GM12865 (cell line): Measurements from ENCODE around the gene PTH1R.
A peak's percentile ranks its signal among the peaks of the same experiment; 100 is the strongest.

ENCODE experiments used
- DNase-seq: peaks from one replicate; pipeline ENCODE4 v3.0.0; 2010; ENCODE audit warnings: low read depth
- H3K4me3 ChIP-seq: 2 replicates; pipeline ENCODE4 v1.5.1; 2011; ENCODE audit warnings: mild to moderate bottlenecking, low read depth, low read length, control low read depth
- CTCF ChIP-seq: IDR thresholded peaks from 2 replicates; pipeline ENCODE4 v1.5.1; 2011; ENCODE audit warnings: low read length, control low read depth, low read depth, inconsistent platforms; ENCODE audit not compliant: insufficient read depth; ENCODE audit errors: missing control alignments

The PTH1R gene

GRCh38 chr3:46877406-46878125 is at the start of gene PTH1R:
PTH1R (plus strand) TSS chr3:46877721; CDS start chr3:46883560, 5,839 bp downstream.
- DNase-seq = no peak
- TF ChIP-seq CTCF = no peak
- H3K4me3 ChIP-seq = no peak within 1 kb of the TSS

DNA sequence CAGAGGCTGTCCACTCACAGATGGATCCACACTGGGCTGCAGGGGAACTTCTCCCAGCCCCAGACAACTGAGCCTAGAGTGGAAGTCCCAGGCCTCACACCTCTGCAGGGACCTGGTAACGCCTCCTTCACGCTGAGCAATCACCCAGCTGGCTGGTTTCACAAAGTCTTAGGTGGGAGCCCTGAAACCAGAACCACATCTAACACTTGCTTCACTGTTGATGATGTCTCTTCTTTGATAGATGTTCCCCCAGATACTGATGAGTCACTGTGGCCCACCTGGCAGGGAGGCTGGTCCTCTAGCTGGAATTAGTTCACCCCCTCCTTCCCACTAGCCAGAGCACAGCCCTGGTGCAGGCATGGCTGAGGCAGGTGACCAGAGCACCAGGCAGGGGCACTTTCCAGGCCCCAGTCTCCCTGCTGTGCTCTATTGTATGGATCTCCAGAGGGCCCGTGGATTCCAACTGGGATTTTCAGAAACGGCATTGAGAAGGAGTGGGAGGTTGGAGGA is 47.8 kb upstream of the PTH1R start:
- H3K4me3 ChIP-seq = no peak overlapping the region
- peak; percentile 80 for DNase-seq

DNA sequence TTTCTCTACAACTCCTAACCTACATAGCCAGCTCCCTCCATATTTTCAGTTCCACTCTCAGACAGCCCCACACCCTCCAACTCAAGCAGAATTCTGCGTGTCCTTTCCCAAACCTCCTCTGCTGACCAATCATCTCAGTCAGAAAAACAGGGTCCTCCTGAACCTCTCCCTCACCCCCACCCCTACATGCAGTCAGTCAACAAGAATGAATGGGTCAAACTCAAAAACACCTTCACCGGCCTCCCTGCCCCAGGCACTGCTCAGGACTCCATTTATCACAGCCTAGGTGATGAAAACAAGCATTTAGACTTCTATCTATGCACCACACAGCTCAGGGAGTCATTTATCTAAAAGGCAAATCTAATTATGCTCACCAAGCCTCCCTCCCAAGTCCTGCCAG is 46.7 kb upstream of the PTH1R start:
- TF ChIP-seq CTCF = no peak
- no peak for DNase-seq
- H3K4me3 ChIP-seq = no peak overlapping the region

More for the DNA sequence above, 47.8 kb upstream of the PTH1R start:
- TF ChIP-seq CTCF = no peak

- H3K4me3 ChIP-seq = no peak overlapping the region
- TF ChIP-seq CTCF = no peak
- no peak for DNase-seq
These were observed 46.2 kb upstream of the PTH1R start for GRCh38 chr3:46831316-46831715.

DNA sequence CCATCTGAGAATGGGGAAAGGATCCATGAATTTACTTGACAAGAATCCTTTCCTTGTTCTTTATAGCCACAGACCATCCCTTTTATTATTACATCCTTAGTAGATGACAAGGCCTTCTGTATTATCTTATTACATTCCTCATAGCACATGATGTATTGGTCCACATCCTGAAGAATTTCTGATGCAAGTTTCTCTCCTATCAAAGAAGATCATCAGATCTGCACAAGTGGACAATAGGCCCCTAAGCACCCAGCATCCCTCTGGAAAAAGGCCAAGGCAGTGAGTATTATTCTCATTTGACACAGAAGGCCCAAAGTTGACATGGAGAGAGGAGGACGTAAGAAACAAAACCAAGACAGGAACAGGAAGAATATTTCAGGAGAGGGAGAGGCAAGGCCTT is 45.7 kb upstream of the PTH1R start:
- no peak for TF ChIP-seq CTCF
- no peak overlapping the region for H3K4me3 ChIP-seq
- no peak for DNase-seq

GRCh38 chr3:46833346-46834300 is 43.9 kb upstream of the PTH1R start:
- DNase-seq = no peak
- TF ChIP-seq CTCF = no peak
- no peak overlapping the region for H3K4me3 ChIP-seq
